CD4-positive, alpha-beta T cell (primary cell): ENCODE measurements around the gene SLC2A13. TPM values are rescaled to one million over a fixed set of nuclear protein-coding genes. Genes with fewer than 3 reads are reported as not detected.

ENCODE experiments used
- ATAC-seq: fragments of 200-7000 bp; cut with Tn5 transposase; one replicate; pipeline ENCODE4 v1.10.0; 2022; ENCODE audit warnings: mild to moderate bottlenecking; ENCODE audit not compliant: poor library complexity
- CTCF ChIA-PET: fragments of 350-600 bp; sonication (Branson Sonifier 250); formaldehyde crosslinking; loops from one replicate; lab custom pipeline; 2021; ENCODE audit warnings: antibody characterized with exemption, inconsistent platforms; lab: Charles Lee
- POLR2A ChIA-PET: fragments of 350-600 bp; sonication (Branson Sonifier 250); formaldehyde crosslinking; loops from one replicate; lab custom pipeline; 2021; ENCODE audit warnings: antibody characterized with exemption, inconsistent platforms; lab: Charles Lee
- DNase-seq, 14 experiments: peaks; one replicate each; pipeline ENCODE4 v3.0.0-alpha.2; 2013 to 2020; ENCODE audit warnings: mixed read lengths in 2 of 14
- H3K27ac ChIP-seq, 2 donors: one replicate each; pipeline versions ENCODE4 v1.5.1 to v1.7.0; 2013; ENCODE audit warnings: low read length in 2 of 2, low read depth in 1 of 2, mild to moderate bottlenecking in 1 of 2
- H3K27me3 ChIP-seq, 2 experiments: 1 replicate in 1 of 2; 2 replicates in 1 of 2; pipeline versions ENCODE4 v1.6.1 to v1.7.0; 2013; ENCODE audit warnings: low read length in 2 of 2, control low read depth in 1 of 2, mild to moderate bottlenecking in 1 of 2, moderate library complexity in 1 of 2; ENCODE audit not compliant: insufficient read depth in 2 of 2, control insufficient read depth in 1 of 2
- H3K36me3 ChIP-seq: one replicate; pipeline ENCODE4 v1.6.1; 2013; ENCODE audit warnings: low read length, control low read depth; ENCODE audit not compliant: insufficient read depth
- H3K4me1 ChIP-seq: one replicate; pipeline ENCODE4 v1.6.1; 2013; ENCODE audit warnings: low read length, control low read depth; ENCODE audit not compliant: insufficient read depth
- H3K4me3 ChIP-seq: one replicate; pipeline ENCODE4 v1.5.1; 2013; ENCODE audit warnings: mild to moderate bottlenecking, low read length, moderate library complexity
- H3K9me3 ChIP-seq, 2 experiments: 1 replicate in 1 of 2; 2 replicates in 1 of 2; pipeline versions ENCODE4 v1.6.1 to v1.7.0; 2013; ENCODE audit warnings: low read length in 2 of 2, mild to moderate bottlenecking in 2 of 2, control low read depth in 1 of 2, moderate library complexity in 1 of 2; ENCODE audit not compliant: control insufficient read depth in 1 of 2, insufficient read depth in 1 of 2
- H3K27ac Mint-ChIP-seq: one replicate; pipeline ENCODE4 v1.8.0; 2020; ENCODE audit warnings: mixed read lengths
- H3K27me3 Mint-ChIP-seq: one replicate; pipeline ENCODE4 v1.8.0; 2021; ENCODE audit warnings: mixed read lengths
- H3K36me3 Mint-ChIP-seq: one replicate; pipeline ENCODE4 v1.8.0; 2021; ENCODE audit warnings: low read depth, mixed read lengths
- H3K4me1 Mint-ChIP-seq: one replicate; pipeline ENCODE4 v1.8.0; 2021; ENCODE audit warnings: low read depth, mixed read lengths
- H3K4me3 Mint-ChIP-seq: one replicate; pipeline ENCODE4 v1.8.0; 2020; ENCODE audit warnings: mild to moderate bottlenecking, mixed read lengths
- H3K9me3 Mint-ChIP-seq: one replicate; pipeline ENCODE4 v1.8.0; 2020; ENCODE audit warnings: mixed read lengths
- intact Hi-C, 2 experiments: fragments of 100-400 bp; cut with DNase I in 1 of 2; cut with micrococcal nuclease in 1 of 2; formaldehyde crosslinking; loops; one replicate each; pipeline versions ENCODE4 v1.15.1 to v1.9.0; 2023 to 2025; cut with DNase I, micrococcal nuclease
- total RNA-seq, 174 experiments: library from RNA in 2 of 174; stranded (reverse) in 2 of 174; gene quantifications; one replicate each; pipeline ENCODE4 v1.2.3 and lab custom pipeline; 2021 to 2026
- TF ChIP-seq, protein P1 (sequence below): fragments of 200-600 bp; IDR thresholded peaks from one replicate; pipeline ENCODE4 v1.8.0; 2022; ENCODE audit warnings: antibody characterized with exemption, mild to moderate bottlenecking

Gene SLC2A13
- total RNA-seq, 2 experiments from 2014 or later = 1.6 to 1.7 TPM

DNA sequence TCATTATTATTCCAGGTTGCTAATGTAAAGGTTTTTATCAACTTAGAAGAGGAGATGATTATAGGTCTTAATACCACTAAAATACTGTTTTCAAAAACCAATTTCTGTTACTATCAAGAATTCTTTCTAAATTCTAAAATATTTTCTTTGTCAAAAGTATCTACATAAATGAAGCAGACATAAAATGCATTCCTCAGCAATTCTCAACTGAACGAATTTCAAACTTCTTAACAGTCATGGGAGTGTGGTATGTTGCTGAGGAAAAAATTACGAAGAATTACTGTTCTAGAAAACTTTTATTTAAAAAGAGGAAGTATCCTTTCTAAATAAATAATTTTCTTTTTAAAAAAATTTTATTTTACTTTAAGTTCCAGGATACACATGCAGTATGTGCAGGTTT lies 146.4 kb downstream of the SLC2A13 start:
- POLR2A ChIA-PET = no interaction called here
- no peak overlapping the region for H3K4me3 Mint-ChIP-seq
- CTCF ChIA-PET = no interaction called here
- Histone ChIP-seq H3K36me3 (no peaks in the 10 kb centered on the region), H3K27me3 (peaks cover 0 to 2% of the 10 kb centered on the region in 2 experiments), H3K9me3 (no peaks in the 10 kb centered on the region), H3K4me3 (no peak overlapping the region), H3K4me1 (no peaks in the 10 kb centered on the region), H3K27ac (no peak overlapping the region)
- ATAC-seq = no peak
- intact Hi-C loops = no loop called here
- no peaks in the 10 kb centered on the region for H3K36me3 Mint-ChIP-seq
- DNase-seq = no peak
- no peak overlapping the region for H3K27ac Mint-ChIP-seq
- TF ChIP-seq, protein P1, sequence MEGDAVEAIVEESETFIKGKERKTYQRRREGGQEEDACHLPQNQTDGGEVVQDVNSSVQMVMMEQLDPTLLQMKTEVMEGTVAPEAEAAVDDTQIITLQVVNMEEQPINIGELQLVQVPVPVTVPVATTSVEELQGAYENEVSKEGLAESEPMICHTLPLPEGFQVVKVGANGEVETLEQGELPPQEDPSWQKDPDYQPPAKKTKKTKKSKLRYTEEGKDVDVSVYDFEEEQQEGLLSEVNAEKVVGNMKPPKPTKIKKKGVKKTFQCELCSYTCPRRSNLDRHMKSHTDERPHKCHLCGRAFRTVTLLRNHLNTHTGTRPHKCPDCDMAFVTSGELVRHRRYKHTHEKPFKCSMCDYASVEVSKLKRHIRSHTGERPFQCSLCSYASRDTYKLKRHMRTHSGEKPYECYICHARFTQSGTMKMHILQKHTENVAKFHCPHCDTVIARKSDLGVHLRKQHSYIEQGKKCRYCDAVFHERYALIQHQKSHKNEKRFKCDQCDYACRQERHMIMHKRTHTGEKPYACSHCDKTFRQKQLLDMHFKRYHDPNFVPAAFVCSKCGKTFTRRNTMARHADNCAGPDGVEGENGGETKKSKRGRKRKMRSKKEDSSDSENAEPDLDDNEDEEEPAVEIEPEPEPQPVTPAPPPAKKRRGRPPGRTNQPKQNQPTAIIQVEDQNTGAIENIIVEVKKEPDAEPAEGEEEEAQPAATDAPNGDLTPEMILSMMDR = no peak
- no peaks in the 10 kb centered on the region for H3K9me3 Mint-ChIP-seq
- no peaks in the 10 kb centered on the region for H3K4me1 Mint-ChIP-seq
- no peaks in the 10 kb centered on the region for H3K27me3 Mint-ChIP-seq

DNA sequence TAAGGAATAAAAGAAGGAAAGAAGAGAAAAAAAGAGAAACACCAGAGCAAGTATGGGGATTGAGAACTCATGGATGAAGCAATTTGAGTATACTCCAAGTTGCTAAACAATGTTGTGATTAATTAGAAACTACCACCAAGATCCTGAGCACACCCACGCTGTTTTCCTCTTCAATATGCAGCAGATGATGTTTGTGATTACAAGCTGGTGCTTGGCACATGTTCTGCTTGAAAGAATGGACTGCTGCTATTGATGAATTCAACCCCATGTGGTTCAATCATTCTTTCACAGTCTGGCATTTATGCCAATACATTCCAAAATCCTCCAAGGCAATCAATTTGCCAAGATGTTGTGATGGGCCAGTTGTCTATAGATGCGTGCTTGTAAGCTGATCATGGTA lies 146.8 kb downstream of the SLC2A13 start:
- Histone ChIP-seq H3K27me3 (peaks cover 0 to 2% of the 10 kb centered on the region in 2 experiments), H3K4me1 (no peaks in the 10 kb centered on the region), H3K4me3 (no peak overlapping the region), H3K27ac (no peak overlapping the region), H3K9me3 (no peaks in the 10 kb centered on the region), H3K36me3 (no peaks in the 10 kb centered on the region)
- CTCF ChIA-PET = no interaction called here
- POLR2A ChIA-PET = no interaction called here
- no peaks in the 10 kb centered on the region for H3K4me1 Mint-ChIP-seq
- DNase-seq (no peak), ATAC-seq (no peak)
- no peaks in the 10 kb centered on the region for H3K36me3 Mint-ChIP-seq
- H3K9me3 Mint-ChIP-seq = no peaks in the 10 kb centered on the region
- TF ChIP-seq, protein P1 = no peak
- H3K27ac Mint-ChIP-seq = no peak overlapping the region
- H3K4me3 Mint-ChIP-seq = no peak overlapping the region
- no peaks in the 10 kb centered on the region for H3K27me3 Mint-ChIP-seq
- intact Hi-C loops = no loop called here

DNA sequence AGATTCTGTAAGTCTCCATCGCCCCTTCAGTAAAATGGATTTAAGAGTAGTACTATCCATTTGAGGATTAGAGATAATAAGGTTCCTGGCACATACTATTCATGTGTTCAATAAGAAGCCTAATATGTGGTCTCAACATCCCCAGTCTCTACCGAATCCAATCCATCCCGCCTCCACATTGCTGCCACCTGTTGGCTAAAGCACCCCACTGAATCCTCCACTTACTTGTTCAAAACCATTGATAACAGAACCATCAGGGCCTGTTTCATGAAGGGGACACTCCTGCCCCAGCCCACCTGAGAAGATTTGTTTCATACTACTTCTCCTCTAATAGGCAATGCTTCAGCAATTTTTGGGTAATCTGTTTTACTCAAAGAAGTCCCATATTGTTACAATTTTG lies 147.5 kb downstream of the SLC2A13 start:
- Histone ChIP-seq H3K27ac (no peak overlapping the region), H3K36me3 (no peaks in the 10 kb centered on the region), H3K4me3 (no peak overlapping the region), H3K27me3 (peaks cover 0 to 2% of the 10 kb centered on the region in 2 experiments), H3K4me1 (no peaks in the 10 kb centered on the region), H3K9me3 (no peaks in the 10 kb centered on the region)
- H3K9me3 Mint-ChIP-seq = no peaks in the 10 kb centered on the region
- intact Hi-C loops = no loop called here
- ChIA-PET CTCF (no interaction called here), POLR2A (no interaction called here)
- ATAC-seq = no peak
- no peaks in the 10 kb centered on the region for H3K4me1 Mint-ChIP-seq
- no peak overlapping the region for H3K27ac Mint-ChIP-seq
- no peak overlapping the region for H3K4me3 Mint-ChIP-seq
- DNase-seq = no peak
- H3K27me3 Mint-ChIP-seq = no peaks in the 10 kb centered on the region
- TF ChIP-seq, protein P1 = no peak
- H3K36me3 Mint-ChIP-seq = no peaks in the 10 kb centered on the region
